Measurements from ENCODE around the gene POLR2E. TPM values are rescaled to one million over a fixed set of nuclear protein-coding genes. Genes with fewer than 3 reads are reported as not detected.
A peak's percentile ranks its signal among the peaks of the same experiment; 100 is the strongest.

Gene POLR2E
- total and polyA plus RNA-seq, 10 of the 15 experiments (the other 5 are each of a cell fraction or from before 2014, with no cell fraction given), result 4.0 to 487 (median 200) TPM

DNA sequence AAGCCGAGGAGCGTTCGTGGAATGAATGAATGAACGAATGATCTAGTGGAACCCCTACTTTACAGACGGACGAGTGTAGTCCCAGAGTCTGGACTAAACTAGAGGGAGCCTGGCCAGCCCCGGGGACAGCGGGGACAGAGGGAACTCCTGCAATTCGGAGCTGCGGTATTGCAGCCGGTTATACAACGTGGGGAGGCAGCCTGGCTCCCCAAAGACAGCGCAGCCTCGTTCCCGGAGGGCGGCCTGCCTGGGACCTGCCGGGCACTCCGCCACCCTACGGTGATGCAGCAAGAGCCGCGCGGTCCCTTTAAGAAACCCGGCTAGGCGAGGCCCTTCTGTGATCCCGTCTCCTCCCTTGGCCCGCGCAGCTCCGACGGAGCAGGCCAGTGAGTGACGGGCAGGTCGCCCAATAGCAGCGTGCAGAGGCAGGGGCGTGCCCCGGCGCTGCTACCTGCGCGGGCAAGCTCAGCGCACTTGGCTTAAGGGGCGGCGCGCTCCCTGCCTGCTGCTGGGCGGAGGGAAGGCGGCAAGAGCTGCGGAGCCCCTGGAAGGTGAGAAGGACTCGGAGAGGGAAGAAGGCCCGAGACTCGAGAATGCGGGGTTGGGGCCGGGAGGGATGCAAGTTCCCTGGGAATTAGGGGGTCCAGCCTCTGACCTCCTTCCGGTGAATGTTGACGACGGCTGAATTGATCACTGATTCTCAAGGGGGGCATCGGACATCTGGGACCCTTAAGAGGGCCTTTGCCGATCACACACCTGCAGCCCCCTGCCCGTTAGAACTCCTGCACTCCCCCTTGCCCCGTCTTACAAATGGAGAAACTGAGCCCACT, 55.3 kb downstream of the POLR2E start, which contains the start of gene ABCA7 (continued):
- TF ChIP-seq, protein P1, sequence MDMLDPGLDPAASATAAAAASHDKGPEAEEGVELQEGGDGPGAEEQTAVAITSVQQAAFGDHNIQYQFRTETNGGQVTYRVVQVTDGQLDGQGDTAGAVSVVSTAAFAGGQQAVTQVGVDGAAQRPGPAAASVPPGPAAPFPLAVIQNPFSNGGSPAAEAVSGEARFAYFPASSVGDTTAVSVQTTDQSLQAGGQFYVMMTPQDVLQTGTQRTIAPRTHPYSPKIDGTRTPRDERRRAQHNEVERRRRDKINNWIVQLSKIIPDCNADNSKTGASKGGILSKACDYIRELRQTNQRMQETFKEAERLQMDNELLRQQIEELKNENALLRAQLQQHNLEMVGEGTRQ (IDR thresholded peaks at IDR 0.05; ENCODE audit: borderline replicate concordance, low read depth, low read length), result no peak
- TF ChIP-seq TCF12 (IDR thresholded peaks at IDR 0.05; ENCODE audit: low read depth, low read length), result no peak
- TF ChIP-seq RAD21 (IDR thresholded peaks at IDR 0.05; ENCODE audit: insufficient read depth, low read depth, low read length), result no peak
- TF ChIP-seq, protein P2, sequence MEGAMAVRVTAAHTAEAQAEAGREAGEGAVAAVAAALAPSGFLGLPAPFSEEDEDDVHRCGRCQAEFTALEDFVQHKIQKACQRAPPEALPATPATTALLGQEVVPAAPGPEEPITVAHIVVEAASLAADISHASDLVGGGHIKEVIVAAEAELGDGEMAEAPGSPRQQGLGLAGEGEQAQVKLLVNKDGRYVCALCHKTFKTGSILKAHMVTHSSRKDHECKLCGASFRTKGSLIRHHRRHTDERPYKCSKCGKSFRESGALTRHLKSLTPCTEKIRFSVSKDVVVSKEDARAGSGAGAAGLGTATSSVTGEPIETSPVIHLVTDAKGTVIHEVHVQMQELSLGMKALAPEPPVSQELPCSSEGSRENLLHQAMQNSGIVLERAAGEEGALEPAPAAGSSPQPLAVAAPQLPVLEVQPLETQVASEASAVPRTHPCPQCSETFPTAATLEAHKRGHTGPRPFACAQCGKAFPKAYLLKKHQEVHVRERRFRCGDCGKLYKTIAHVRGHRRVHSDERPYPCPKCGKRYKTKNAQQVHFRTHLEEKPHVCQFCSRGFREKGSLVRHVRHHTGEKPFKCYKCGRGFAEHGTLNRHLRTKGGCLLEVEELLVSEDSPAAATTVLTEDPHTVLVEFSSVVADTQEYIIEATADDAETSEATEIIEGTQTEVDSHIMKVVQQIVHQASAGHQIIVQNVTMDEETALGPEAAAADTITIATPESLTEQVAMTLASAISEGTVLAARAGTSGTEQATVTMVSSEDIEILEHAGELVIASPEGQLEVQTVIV (IDR thresholded peaks at IDR 0.05; ENCODE audit: borderline replicate concordance, partially characterized antibody), result no peak
- no peak for TF ChIP-seq ZNF207 (IDR thresholded peaks at IDR 0.05; ENCODE audit: borderline replicate concordance)
- TF ChIP-seq LARP7 (IDR thresholded peaks at IDR 0.05), result no peak; the same call in 1 of the 2 replicates
- TF ChIP-seq ZNF217 (IDR thresholded peaks at IDR 0.05), result no peak
- TF ChIP-seq EZH2 (IDR thresholded peaks at IDR 0.05; ENCODE audit: borderline replicate concordance, control insufficient read depth, low read depth, low read length), result no peak
- TF ChIP-seq, protein P3, sequence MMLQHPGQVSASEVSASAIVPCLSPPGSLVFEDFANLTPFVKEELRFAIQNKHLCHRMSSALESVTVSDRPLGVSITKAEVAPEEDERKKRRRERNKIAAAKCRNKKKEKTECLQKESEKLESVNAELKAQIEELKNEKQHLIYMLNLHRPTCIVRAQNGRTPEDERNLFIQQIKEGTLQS (IDR thresholded peaks at IDR 0.05; ENCODE audit: borderline replicate concordance, extremely low read depth, low read depth, low read length), result no peak
- TF ChIP-seq RFX5 (IDR thresholded peaks at IDR 0.05; ENCODE audit: low read depth, low read length), result no peak
- 0 out of 3 replicates have a peak, but pooled peaks of 1 of the 2 experiments have one; percentile 1 for TF ChIP-seq EGR1 (IDR thresholded peaks at IDR 0.05; ENCODE audit: borderline replicate concordance in 1 of 2, low read depth in 2 of 2, low read length in 2 of 2)
- no peak for TF ChIP-seq CBX3 (IDR thresholded peaks at IDR 0.05; ENCODE audit: borderline replicate concordance, low read depth)
- TF ChIP-seq, protein P4, sequence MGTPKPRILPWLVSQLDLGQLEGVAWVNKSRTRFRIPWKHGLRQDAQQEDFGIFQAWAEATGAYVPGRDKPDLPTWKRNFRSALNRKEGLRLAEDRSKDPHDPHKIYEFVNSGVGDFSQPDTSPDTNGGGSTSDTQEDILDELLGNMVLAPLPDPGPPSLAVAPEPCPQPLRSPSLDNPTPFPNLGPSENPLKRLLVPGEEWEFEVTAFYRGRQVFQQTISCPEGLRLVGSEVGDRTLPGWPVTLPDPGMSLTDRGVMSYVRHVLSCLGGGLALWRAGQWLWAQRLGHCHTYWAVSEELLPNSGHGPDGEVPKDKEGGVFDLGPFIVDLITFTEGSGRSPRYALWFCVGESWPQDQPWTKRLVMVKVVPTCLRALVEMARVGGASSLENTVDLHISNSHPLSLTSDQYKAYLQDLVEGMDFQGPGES (IDR thresholded peaks at IDR 0.05), result peak; percentile 95
- TF ChIP-seq FOS (IDR thresholded peaks at IDR 0.05; ENCODE audit: borderline replicate concordance, extremely low read depth, insufficient read length), result peak; percentile 42
- TF ChIP-seq BMI1 (IDR thresholded peaks at IDR 0.05; ENCODE audit: borderline replicate concordance), result no peak
- TF ChIP-seq, protein P5, sequence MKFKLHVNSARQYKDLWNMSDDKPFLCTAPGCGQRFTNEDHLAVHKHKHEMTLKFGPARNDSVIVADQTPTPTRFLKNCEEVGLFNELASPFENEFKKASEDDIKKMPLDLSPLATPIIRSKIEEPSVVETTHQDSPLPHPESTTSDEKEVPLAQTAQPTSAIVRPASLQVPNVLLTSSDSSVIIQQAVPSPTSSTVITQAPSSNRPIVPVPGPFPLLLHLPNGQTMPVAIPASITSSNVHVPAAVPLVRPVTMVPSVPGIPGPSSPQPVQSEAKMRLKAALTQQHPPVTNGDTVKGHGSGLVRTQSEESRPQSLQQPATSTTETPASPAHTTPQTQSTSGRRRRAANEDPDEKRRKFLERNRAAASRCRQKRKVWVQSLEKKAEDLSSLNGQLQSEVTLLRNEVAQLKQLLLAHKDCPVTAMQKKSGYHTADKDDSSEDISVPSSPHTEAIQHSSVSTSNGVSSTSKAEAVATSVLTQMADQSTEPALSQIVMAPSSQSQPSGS (IDR thresholded peaks at IDR 0.05; ENCODE audit: low read length), result no peak
- TF ChIP-seq, protein P6, sequence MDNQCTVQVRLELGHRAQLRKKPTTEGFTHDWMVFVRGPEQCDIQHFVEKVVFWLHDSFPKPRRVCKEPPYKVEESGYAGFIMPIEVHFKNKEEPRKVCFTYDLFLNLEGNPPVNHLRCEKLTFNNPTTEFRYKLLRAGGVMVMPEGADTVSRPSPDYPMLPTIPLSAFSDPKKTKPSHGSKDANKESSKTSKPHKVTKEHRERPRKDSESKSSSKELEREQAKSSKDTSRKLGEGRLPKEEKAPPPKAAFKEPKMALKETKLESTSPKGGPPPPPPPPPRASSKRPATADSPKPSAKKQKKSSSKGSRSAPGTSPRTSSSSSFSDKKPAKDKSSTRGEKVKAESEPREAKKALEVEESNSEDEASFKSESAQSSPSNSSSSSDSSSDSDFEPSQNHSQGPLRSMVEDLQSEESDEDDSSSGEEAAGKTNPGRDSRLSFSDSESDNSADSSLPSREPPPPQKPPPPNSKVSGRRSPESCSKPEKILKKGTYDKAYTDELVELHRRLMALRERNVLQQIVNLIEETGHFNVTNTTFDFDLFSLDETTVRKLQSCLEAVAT (IDR thresholded peaks at IDR 0.05), result no peak
- no peak for TF ChIP-seq CBFB (IDR thresholded peaks at IDR 0.05; ENCODE audit: low read depth)
- 0 out of 2 replicates have a peak, but pooled peaks have one; percentile 24 for TF ChIP-seq TCF3 (IDR thresholded peaks at IDR 0.05; ENCODE audit: borderline replicate concordance, insufficient read depth, low read depth, low read length)
- no peak for TF ChIP-seq MYB (IDR thresholded peaks at IDR 0.05; ENCODE audit: borderline replicate concordance, low read depth, low read length)

Measured in GM12878 (cell line).